GM18499 (cell line): ENCODE results near the gene RGPD6.
A peak's percentile ranks its signal among the peaks of the same experiment; 100 is the strongest.
"Not testable (repeated sequence)": the region's sequence is repeated elsewhere in the genome, so short reads cannot be mapped to it uniquely, and the experiment has no call there.

Experiments
- ATAC-seq: cut with Tn5 transposase; IDR thresholded peaks from one replicate; pipeline ENCODE4 v1.9.1; 2021; ENCODE audit warnings: moderate number of reproducible peaks; ENCODE audit not compliant: insufficient read depth, unreplicated experiment

RGPD6 gene

DNA sequence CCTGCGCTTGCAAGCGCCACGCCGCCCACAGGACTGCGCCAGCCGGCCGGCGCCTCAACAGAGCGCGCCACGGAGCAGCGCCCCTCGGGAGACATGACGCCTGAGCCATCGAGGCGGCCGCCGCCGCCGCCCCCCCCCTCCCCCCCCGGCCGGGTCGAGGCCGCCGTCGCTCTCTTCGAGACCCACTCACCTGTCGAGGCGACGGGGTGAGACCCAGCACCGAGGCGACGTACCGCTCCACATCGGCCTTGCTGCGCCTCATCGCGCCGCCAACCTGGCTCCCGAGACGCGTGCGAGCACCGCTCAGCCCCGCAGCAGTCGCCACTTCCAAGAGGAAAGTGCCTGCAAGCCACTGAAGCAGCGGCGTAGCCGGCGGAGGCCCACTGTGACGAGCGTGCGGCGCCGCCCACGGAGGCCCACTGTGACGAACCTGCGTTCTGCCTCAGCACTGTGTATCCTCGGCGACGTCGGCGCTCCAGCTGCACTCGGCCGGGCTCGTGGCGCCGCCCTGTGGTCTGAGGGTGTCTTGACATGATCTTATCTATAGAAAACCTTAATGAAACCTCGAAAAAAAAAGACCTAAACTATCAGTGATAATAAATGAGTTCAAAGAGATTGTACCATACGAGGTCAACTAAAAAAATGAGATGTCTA is at the start of gene RGPD6:
TSS of gene RGPD6 (minus strand) at position 460 of the 654 bp plus-strand sequence. CDS start at position 262, 198 bp downstream.
- peak; percentile 87 for ATAC-seq

DNA sequence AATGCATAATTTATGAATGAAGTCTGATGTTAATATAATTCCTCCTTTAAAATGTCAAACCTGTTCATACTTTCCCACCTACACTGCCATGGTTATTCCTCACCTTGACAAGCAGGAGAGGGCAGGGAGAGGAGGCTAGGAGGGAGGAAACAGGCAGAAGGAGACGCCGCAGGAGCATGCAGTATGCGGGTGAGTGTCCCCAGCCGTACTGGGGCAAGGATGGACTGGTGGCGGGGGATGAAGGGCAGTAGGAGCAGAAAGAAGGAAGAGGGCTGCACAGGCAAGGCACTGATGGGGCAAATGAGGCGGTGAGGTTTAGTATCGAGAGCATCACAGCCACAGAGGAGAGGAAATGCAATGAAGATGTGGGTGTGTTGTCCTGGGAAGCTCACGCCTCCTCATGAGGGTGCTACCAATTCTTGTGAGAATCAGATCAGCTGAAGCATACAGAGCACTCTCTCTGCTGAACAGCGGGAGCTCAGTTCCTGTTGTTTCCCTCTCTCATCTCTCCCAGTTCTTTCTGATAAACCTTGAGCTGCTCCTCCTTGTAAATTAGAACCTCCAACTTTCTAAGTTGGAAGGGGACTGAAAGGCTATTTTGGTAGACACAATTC is 42.4 kb upstream of the RGPD6 start:
- ATAC-seq: not testable (repeated sequence)

DNA sequence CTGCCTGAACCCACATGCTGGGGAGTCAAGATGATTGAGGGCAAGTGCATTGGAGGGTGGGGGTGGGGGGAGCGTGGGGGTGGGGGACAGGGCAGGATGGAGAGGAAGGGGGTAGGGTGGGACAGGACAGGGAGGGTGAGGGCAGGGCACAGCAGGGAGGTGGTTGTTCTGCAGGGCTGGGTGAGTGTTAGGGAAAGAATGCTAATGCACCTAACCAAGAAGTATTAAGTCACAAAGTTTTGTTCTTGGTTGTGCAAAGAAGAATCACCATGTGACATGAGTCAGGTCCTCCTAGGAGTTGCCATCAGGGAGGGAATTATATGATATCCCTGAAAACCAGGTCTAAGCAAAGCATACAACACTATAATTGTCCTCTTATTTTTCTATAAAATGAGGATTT is 36.9 kb upstream of the RGPD6 start:
- not testable (repeated sequence) for ATAC-seq

DNA sequence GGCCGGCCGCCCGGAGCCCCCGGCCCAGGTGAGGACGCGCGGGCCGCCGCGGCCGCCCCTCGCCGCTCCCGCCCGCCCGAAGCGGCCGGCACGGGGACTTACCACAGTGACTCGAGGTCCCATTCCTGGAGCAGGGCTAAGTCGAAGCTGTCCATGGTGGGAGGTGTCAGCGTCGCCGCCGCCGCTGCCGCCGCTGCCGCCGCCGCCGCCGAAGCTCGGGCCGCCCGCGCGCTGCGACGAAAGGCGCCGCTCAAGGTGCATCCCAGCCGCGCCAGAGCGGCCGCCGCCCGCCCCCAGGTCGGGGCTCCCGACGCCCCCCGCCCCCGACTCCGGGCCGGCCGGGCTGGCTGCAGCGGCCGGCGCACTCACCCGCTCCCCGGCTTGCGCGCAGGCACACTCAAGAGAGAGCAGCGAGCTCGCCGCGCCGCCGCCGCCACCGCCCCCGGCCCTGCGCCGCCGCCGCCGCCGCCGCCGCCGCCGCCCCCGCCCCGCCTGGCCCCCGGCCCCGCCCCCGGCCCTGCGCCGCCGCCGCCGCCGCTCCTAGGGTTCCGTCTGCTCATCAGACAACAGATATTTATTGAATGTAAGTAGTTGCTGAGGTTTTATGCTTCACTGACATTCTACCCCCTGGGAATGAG is 33.7 kb upstream of the RGPD6 start:
- ATAC-seq: not testable (repeated sequence)

DNA sequence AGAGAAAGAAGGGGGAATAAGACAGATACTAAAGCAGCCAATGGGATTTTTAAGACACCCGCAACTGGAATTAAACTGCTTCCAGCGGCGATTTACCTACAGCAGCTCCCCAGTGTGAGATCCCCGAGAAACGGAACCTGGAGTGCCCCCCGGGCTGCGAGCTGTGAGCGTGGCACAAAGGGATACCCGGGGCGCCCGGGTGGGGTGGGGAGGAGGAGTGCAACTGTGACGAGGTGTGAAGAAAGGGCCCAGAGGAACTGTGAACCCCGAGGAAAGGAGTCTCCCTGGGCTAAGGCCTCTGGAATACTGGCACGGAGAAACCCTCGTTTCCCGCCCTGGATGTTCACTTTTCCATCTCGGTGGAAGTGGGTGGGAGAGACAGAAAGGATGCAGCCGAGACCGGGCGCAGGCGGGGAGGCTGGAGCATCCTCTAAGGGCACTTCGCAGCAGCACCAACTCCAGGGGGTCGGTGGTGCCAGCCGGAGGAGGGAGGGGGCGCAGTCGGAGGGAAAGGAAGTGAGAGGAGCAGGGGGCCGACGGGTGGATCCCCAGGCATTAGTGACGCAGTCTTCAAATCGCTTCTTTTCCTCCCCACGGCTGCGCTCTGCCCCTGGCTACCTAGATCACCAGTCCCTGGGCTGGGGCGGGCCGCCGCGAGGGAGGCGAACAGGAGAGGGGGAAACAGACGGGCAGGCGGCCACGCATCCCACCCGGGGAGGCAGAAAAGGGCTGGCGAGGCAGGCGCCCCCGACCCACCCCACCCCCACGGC is 33.0 kb upstream of the RGPD6 start:
- not testable (repeated sequence) for ATAC-seq

DNA sequence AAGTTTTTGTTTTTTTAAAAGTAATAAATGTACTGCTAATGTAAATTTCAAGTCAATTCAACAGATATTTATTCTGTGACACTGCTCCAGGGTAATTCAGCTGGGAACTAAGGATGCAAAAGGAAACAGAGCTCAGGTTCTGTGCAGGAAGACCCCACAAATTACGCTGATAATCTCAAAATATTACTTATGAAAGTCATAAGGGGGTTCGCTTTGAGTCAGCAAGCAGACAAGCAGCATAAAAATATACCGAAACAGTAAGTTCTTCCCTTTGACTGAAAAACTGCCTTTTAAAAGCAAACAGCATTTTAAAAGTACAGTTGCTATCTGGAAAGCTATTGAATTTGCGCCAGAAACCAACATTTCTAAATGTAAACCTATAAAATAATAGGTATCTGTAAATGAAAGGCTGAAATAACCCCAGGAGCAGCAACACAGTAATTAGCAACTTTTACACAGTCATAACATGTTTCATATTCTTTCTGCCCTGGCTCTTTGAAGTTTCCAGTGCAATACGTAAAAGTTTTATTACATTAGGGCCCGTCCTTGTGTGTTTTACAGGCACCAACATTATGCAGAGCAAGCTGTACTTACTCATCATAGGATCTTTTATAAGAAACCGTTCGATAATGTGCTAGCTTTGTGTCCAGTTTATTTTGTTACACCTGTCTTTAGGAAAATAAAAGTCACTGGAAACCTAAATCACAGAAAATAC is 31.9 kb upstream of the RGPD6 start:
- not testable (repeated sequence) for ATAC-seq

DNA sequence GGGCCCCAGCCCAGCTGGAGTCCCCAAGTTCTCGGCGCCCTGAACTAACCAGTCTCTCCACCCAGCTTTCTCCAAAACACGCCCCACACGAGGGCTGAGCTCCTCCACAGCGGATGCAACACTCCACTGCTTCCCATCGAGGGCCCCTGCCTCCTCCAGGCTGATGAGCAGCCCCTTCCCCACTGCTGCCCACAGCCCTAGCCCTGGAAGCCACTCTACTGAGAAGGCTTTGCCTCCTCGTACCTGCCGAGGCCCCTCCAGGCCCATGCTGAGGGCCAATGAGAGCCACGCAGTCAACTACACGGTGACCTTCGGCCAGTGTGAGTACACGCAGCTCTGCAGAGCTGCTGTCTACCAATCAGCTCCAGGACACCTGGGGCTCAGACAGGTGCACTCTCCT is 28.0 kb upstream of the RGPD6 start:
- not testable (repeated sequence) for ATAC-seq

DNA sequence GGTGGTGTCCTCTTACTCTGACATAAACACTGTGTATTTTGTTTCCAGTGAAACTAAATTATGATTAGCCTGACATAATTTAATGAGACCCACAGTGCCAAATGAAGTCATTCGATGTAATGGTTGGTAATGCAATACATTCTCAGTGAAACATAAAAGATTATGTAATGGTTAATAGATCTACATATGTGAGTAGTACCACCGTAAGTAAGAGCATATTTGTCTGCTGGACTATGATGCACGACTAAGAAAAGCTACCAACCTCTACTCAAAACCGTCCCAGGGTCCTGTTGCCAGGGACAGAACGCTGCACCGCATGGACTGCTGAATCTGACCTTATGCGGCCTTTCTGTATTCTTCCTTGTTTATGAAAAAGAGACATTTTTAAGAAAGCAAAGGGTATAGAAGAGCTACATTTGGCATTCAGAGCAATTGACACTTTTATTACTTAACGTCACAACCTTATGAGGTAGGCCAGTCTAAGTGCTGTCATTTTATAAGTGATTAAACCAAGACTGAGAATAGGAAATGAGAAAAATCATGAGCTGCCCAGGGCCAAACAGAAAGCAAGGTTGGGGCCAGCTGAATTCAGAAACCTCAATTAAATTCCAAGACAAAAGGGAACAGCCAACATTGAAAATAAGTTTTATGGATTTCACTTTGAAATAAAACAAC is 27.0 kb upstream of the RGPD6 start:
- ATAC-seq: not testable (repeated sequence)

DNA sequence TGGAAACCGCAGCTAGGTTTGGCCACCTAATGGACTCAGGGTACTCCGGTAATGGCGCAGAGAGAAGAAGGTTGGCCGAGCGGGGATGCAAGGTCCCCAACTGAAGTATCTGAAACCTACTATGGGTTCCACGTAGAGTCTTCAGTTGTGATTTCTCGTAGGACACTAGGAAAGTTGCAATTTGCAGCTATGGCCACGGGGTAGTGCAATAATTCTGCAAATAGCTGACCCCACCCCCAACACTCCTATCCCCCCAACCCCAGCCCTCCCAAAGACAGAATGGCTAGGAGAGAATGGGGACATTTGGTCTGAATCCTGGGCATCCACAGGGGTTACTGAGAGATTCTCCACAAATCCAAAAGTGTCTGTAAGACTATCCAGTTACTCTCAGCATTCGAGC is 25.1 kb upstream of the RGPD6 start:
- ATAC-seq: not testable (repeated sequence)

DNA sequence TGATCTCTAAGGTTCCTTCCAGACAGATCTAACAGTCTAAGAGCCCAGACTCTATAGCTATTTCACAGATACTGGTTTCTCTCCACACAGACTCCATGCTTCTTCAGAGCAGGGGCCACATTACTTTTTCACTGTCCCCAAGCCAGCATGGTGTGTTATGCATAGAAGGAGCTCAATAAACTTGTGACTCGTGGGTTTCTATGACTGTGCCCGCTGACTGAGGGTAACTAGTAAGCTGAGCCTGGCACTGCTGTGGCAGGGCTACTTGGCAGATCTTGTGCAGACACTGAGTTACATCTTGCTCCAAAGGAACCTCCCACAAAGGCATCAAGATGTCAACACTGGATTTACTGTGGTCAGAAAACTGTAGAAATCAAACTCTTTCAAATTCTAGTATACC is 15.0 kb upstream of the RGPD6 start:
- ATAC-seq: not testable (repeated sequence)

DNA sequence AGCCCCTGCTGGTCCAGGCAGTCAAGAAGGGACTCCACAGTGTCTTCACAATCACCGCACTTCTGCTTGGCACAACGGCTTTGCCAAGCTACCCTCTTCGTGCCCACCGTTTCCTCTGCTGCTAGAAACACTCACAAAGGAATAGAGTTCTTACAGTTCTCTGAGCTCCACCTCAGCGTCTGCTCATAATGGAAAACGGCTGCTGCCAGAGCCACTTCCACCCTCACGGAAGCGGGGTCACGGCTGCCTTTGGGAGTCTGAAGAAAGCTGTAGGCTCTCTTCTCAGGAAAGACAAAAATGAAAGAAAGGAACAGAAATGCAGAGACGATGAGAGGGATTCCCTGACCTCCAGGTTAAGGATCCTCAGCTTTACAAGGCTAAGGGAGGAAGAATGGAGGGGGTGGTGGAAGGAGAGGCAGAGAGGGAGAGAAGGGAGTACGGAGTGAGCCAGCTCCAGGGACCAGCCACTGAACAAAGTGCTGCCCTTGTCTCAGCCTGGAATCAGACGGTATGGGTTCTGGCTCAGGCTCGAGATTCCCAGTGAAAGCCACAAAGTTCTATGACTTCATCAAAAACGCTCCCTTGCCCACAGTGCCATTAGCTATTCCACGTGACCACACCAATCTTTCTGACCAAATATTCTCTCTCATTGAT is 12.8 kb upstream of the RGPD6 start:
- ATAC-seq: not testable (repeated sequence)

DNA sequence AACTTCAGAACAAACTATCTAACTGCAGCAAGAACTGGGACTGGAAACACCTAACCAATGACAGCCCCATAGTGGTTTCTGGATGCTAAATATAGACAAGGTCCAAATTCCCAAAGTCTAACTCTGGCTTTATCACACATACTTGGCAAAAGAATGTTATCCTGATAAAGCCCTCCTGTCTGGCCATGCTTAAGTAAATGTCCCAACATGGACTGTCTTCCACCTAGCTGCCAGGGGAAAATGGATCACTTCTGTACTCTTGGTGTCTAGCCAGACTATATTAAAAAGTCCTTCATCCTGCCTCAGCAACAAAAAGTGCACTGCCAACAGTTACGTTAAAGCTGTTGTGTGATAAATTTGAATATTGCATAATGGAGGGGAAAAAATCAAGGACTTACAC is 11.5 kb upstream of the RGPD6 start:
- not testable (repeated sequence) for ATAC-seq

DNA sequence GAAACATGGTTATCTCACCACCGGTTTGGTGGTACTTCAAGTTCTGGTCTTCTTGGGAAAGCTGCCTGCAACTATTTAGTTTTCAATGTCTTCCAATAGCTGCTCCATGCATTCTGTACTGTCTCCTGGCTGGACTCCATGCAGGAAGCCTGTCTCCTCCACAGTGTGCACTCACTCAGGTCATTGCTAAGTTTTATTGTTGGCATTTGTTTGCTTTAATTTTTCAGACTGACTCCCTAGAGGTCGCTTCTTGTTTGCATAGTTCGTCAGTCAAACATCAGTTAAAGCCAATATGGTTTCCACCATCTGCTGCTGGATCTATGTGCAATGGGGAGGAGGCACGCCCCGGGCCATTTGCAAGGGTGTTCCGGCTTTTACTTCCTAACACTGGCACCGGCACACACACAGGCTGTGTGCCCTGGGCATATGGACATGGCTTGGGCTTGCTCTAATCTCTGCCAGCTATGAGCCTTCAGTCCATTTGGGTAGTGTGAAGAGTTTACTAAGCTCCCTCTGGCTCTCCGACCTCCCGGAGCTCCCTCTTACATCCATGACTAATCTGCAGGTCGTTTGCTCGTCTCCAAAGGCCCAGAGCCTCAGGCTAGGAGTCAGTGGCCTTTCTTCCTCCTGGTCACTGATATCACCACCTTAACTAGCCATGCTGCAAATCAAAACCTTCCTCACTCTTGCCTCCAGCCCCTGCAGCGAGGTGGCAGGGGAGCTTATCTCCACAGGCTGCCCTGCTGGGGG is 2.4 kb upstream of the RGPD6 start:
- ATAC-seq: not testable (repeated sequence)

DNA sequence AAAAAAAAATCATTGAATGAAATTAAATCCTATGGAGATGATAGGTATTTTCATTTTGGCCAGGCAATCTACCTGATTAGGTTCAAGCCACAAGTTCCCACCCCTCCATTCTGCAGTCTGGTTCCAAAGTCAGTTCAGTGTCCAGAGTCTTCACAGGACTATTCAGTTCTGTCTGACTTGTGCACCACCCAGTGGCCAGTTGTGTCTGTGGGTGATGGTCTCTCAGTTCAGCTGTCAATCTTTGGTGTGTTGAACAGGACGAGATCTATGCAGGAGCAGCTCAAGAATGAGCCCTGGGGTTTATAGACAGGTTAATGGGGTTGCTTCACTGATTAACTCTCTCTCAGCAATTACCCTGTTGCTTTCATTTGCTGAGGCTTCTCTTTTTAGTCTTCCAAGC is 1.4 kb upstream of the RGPD6 start:
- ATAC-seq: not testable (repeated sequence)

DNA sequence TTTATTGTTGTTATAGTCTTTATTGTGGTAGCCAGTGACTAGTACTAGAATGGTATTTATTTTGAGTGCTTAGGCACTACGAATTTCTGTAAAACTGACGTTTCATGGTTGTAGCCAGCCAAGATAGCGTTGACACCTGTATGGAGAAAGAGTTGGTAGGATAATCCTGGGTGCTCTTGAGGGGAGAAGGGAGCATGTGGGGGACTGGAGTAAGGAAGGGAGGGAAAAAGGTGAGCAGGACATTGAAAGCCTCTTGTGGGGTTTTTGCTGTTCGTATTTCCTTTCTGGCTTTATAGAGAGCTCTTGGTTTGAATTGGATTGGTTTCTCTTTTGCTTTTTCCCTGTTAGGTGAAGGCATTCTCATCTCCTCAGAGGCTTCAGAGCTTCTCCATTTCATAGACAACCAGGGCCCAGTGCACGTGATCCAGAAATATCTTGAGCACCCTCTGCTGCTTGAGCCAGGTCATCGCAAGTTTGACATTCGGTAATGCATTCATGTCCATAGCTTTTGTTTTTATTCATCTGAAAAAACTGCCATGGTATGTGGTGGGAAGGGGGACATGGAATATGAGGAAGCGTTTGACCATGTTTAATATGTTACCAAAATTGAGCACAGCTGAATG is 77.2 kb downstream of the RGPD6 start:
- peak; percentile 70 for ATAC-seq

DNA sequence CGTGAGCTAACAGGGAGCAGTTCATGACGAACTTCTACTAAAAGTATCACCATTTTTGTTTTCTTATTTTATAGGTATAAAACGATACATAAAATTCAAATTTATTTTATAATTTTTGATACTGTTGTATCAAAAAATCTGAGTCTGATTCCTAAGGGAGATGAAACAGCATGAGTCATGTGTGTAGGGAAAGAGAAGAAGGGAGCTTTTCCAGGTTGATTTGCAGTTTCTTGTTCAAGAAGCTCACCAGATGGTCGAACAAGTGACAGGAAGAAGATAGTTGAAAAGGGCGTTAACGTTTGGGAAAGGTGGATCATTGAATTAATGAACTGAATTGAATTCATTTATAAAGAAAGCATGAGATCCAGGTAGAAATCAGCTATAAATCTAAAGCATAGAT is 81.0 kb downstream of the RGPD6 start:
- not testable (repeated sequence) for ATAC-seq

DNA sequence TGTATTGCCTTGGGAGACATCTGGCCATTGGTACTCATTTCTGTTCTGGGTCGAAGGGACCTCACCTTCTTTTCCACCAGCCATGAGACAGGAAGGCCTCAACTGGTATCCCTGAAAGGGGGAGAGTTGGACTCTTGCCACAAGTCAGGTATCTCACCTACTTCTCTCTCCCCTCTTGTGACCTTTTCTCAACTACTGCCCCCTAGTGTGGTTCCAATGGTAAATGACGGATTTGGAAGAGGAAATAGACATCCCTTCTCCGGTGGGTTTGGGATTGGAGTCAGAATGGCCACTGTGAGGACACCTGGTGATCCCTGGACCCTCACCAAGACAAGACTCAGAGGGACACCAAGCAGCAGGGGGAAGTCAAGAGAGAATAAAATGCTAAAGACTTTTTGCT is 82.5 kb downstream of the RGPD6 start:
- ATAC-seq: not testable (repeated sequence)

DNA sequence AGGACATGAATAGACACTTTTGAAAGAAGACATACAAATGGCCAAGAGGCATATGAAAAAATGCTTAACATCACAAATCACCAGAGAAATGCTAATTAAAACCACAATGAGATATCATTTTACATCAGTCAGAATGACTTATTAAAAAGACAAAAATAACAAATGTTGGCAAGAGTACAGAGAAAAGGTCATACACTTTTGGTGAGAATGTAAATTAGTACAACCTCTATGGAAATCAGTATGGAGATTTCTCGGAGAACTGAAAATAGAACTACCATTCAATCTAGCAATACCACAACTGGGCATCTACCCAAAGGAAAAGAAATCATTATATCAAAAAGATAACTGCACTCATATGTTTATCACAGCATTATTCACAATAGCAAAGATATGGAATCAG is 88.0 kb downstream of the RGPD6 start:
- not testable (repeated sequence) for ATAC-seq
